Measurements from ENCODE around the gene ASB7. TPM values are rescaled to one million over a fixed set of nuclear protein-coding genes. Genes with fewer than 3 reads are reported as not detected.
A peak's percentile ranks its signal among the peaks of the same experiment; 100 is the strongest.

The ASB7 gene
- total RNA-seq, 4 donors from 2014 or later, result 29.9 to 45.3 (median 35.3) TPM

GRCh38 chr15:100612539-100612938 lies 10.2 kb downstream of the ASB7 start:
- in situ Hi-C loops (cut with MboI; ENCODE audit: low pct_ligation_motif_present in 1 of 4, low pct_unique_long_range_greater_than_20kb in 1 of 4, low sequenced_read_pairs in 3 of 4) (no loop called here), intact Hi-C loops (cut with DNase I; ENCODE audit: low total_unique reads) (no loop called here)
- no peaks in the 10 kb centered on the region for H3K9me3 ChIP-seq
- no peaks in the 10 kb centered on the region for H3K27me3 ChIP-seq
- no peak for DNase-seq
- 86 to 97% methylated on average over 2 of the region's 2 CpGs for WGBS, 2 donors (ENCODE audit: low coverage in 1 of 2)
- no peak overlapping the region for H3K4me3 ChIP-seq
- H3K36me3 ChIP-seq, result peaks cover 0 to 38% (median 9%) of the 10 kb centered on the region in 4 donors
- TF ChIP-seq EP300 (IDR thresholded peaks at IDR 0.05; ENCODE audit: low read depth), result no peak
- TF ChIP-seq CTCF (IDR thresholded peaks at IDR 0.05), result no peak
- TF ChIP-seq POLR2A (IDR thresholded peaks at IDR 0.05), result no peak
- TF ChIP-seq POLR2AphosphoS5 (IDR thresholded peaks at IDR 0.05), result no peak
- peak overlapping the region in 3 of 4 donors; percentile 72 to 79 (median 75) for H3K27ac ChIP-seq
- H3K4me1 ChIP-seq, result peaks cover 0 to 51% (median 28%) of the 10 kb centered on the region in 4 donors

- in situ Hi-C loops (cut with MboI; ENCODE audit: low pct_ligation_motif_present in 1 of 4, low pct_unique_long_range_greater_than_20kb in 1 of 4, low sequenced_read_pairs in 3 of 4), result no loop called here
- H3K27ac ChIP-seq, result peak overlapping the region; percentile 72 to 85 (median 77)
- intact Hi-C loops (cut with DNase I; ENCODE audit: low total_unique reads), result no loop called here
- no peak overlapping the region for H3K4me3 ChIP-seq
- peaks cover 0 to 51% (median 28%) of the 10 kb centered on the region in 4 donors for H3K4me1 ChIP-seq
- TF ChIP-seq CTCF (IDR thresholded peaks at IDR 0.05) (no peak), POLR2AphosphoS5 (IDR thresholded peaks at IDR 0.05) (no peak), POLR2A (IDR thresholded peaks at IDR 0.05) (no peak), EP300 (IDR thresholded peaks at IDR 0.05; ENCODE audit: low read depth) (no peak)
- peaks cover 0 to 38% (median 9%) of the 10 kb centered on the region in 4 donors for H3K36me3 ChIP-seq
- no peaks in the 10 kb centered on the region for H3K27me3 ChIP-seq
- 92 to 100% methylated on average over 1 of the region's 1 CpG for WGBS, 2 donors (ENCODE audit: low coverage in 1 of 2)
- H3K9me3 ChIP-seq, result no peaks in the 10 kb centered on the region
- DNase-seq, result no peak
Measured at GRCh38 chr15:100613208-100613607, 10.8 kb downstream of the ASB7 start.

- peak overlapping the region; percentile 72 to 85 (median 77) for H3K27ac ChIP-seq
- no peaks in the 10 kb centered on the region for H3K27me3 ChIP-seq
- H3K9me3 ChIP-seq, result no peaks in the 10 kb centered on the region
- intact Hi-C loops (cut with DNase I; ENCODE audit: low total_unique reads), result no loop called here
- DNase-seq, result peak; percentile 50
- WGBS, 2 donors (ENCODE audit: low coverage in 1 of 2), result 31 to 56% methylated on average over 2 of the region's 2 CpGs
- in situ Hi-C loops (cut with MboI; ENCODE audit: low pct_ligation_motif_present in 1 of 4, low pct_unique_long_range_greater_than_20kb in 1 of 4, low sequenced_read_pairs in 3 of 4), result no loop called here
- H3K36me3 ChIP-seq, result peaks cover 0 to 36% (median 9%) of the 10 kb centered on the region in 4 donors
- H3K4me3 ChIP-seq, result no peak overlapping the region
- TF ChIP-seq EP300 (IDR thresholded peaks at IDR 0.05; ENCODE audit: low read depth), result no peak
- no peak for TF ChIP-seq POLR2AphosphoS5 (IDR thresholded peaks at IDR 0.05)
- no peak for TF ChIP-seq POLR2A (IDR thresholded peaks at IDR 0.05)
- no peak for TF ChIP-seq CTCF (IDR thresholded peaks at IDR 0.05)
- H3K4me1 ChIP-seq, result peaks cover 0 to 51% (median 28%) of the 10 kb centered on the region in 4 donors
Measured at GRCh38 chr15:100614336-100614735, 11.9 kb downstream of the ASB7 start.

GRCh38 chr15:100614918-100615317 lies 12.5 kb downstream of the ASB7 start:
- Histone ChIP-seq H3K4me1 (peaks cover 0 to 51% (median 28%) of the 10 kb centered on the region in 4 donors), H3K36me3 (peaks cover 0 to 30% (median 7%) of the 10 kb centered on the region in 4 donors), H3K27ac (peak overlapping the region; percentile 72 to 85 (median 77)), H3K4me3 (no peak overlapping the region), H3K27me3 (no peaks in the 10 kb centered on the region), H3K9me3 (no peaks in the 10 kb centered on the region)
- intact Hi-C loops (cut with DNase I; ENCODE audit: low total_unique reads) (no loop called here), in situ Hi-C loops (cut with MboI; ENCODE audit: low pct_ligation_motif_present in 1 of 4, low pct_unique_long_range_greater_than_20kb in 1 of 4, low sequenced_read_pairs in 3 of 4) (no loop called here)
- DNase-seq, result peak; percentile 49
- WGBS, 2 donors (ENCODE audit: low coverage in 1 of 2), result 41 to 58% methylated on average over 4 of the region's 4 CpGs
- TF ChIP-seq CTCF (IDR thresholded peaks at IDR 0.05), result no peak
- no peak for TF ChIP-seq EP300 (IDR thresholded peaks at IDR 0.05; ENCODE audit: low read depth)
- TF ChIP-seq POLR2AphosphoS5 (IDR thresholded peaks at IDR 0.05), result peak in 2 of 3 donors; percentile 44 to 75
- TF ChIP-seq POLR2A (IDR thresholded peaks at IDR 0.05), result no peak

All from transverse colon (tissue), 4 donors.